ENCODE measurements around the gene ZSWIM1.
"Not testable (repeated sequence)": the region's sequence is repeated elsewhere in the genome, so short reads cannot be mapped to it uniquely, and the experiment has no call there.

Gene ZSWIM1

GRCh38 chr20:45857114-45857881 is 23.7 kb upstream of the ZSWIM1 start, which contains the start of the genes ACOT8 and ZSWIM3:
TSS of gene ACOT8 (minus strand) at chr20:45857392. CDS start at chr20:45857315, 77 bp downstream.
TSS of gene ZSWIM3 (plus strand) at chr20:45857614. CDS start at chr20:45857826, 212 bp downstream.
- DNase-seq (ENCODE audit: low spot score): peak; percentile 100

GRCh38 chr20:45857882-45858216 is 23.2 kb upstream of the ZSWIM1 start:
- no peak for DNase-seq (ENCODE audit: low spot score)

DNA sequence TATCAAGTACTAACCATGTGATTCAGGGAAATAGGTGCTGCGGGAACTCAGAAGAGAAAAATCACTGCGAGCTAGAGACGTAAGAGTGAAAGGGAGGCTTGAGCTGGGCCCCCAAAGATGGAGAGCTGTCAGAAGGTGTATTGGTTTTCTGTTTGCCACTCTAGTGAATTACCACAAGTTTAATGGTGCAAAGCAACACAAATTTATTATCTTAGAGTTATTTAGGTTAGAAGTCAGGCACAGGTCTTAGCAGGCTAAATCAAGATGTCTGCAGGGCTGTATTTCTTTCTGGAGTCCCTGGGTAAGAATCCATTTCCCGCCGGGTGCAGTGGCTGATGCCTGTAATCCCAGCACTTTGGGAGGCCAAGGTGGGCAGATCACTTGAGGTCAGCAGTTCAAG is 21.1 kb upstream of the ZSWIM1 start:
- DNase-seq (ENCODE audit: low spot score): no peak

DNA sequence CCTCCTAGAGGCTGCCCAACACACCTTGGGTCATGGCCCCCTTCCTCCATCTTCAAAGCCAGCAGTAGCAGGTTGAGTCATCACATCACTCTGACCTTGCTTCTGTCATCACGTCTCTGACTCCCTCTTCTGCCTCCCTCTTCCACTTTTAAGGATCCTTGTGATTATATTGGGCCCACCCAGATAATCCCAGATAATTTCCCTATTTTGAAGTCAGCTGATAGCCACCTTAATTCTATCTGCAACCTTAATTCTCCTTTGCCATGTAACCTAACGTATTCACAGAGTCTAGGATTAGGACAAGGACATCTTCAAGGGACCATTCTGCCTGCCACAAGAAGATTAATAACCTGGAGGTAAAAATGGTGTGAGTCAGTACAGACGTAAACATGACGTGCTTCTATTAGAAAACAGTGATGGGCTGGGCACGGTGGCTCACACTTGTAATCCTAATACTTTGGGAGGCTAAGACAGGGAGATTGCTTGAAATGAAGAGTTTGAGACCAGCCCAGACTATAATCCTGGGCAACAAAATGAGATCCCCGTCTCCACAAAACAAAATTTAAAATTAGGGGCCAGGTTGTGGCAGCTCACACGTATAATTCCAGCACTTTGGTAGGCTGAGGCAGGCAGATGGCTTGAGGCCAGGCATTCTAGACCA is 20.3 kb upstream of the ZSWIM1 start:
- peak; percentile 45 for DNase-seq (ENCODE audit: low spot score)

GRCh38 chr20:45861221-45862075 is 19.6 kb upstream of the ZSWIM1 start:
- DNase-seq (ENCODE audit: low spot score): no peak

DNA sequence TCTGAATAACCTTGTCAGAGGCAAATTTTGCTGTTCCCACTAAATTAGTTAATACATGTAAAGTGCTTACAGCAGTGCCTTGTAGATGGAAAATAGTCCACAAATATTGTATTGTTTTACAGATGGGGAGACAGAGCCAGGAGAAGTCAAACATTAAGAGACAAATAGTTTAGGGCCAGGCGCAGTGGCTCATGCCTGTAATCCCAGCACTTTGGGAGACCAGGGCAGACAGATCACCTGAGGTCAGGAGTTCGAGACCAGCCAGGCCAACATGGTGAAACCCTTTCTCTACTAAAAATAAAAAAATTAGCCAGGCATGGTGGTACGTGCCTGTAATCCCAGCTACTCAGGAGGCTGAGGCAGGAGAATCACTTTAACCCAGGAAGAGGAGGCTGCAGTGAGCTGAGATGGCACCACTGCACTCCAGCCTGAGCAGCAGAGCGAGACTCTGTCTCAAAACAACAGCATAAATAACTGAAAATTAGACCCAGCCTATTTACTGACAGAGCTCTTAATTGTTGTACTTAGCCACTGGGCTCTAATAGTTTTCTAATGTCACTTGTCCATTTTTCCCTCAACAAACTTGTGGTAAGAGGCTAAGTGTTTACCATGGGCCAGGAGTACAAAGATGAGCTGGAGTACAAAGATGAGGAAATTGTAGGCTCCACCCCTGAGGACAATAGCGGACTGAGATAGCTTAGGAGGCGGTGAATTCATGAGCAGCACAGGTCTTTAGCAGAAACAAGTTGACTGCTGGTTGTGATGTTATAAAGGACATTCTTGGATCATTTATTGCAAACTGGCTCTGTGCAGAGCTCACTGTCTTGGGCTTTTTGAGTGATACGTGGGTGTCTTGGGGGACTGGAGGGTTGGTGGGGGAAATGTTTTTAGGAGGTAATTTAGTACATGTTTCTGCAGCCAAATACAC is 17.2 kb upstream of the ZSWIM1 start:
- no peak for DNase-seq (ENCODE audit: low spot score)

GRCh38 chr20:45866454-45866853 is 14.6 kb upstream of the ZSWIM1 start:
- DNase-seq (ENCODE audit: low spot score): no peak

DNA sequence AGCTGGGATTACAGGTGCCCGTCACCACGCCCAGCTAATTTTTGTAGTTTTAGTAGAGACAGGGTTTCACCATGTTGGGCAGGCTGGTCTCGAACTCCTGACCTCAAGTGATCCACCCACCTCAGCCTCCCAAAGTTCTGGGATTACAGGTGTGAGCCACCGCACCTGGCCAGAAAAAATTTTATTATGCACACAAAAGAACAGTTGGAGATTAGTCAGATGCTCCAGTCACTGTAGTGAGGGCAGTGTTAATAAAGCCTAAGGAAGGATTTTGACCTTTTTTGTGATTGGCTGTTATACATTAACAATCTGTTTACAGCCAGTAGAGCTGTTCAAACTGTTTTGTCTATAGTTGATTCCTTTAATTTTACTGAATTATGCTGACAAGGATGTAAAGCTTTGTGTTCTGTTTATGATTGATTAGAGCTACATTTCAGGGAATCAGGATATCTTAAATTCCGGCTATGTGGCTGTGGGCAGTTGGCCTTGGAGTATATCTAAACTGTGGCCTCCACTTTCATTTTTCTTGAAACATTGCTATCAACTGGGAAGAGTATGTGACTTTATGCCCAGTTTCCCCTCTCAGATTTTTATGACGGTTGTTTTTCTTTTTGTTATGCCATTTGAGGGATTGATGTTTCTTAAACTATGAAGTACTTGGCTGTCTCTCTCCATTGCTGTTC is 13.8 kb upstream of the ZSWIM1 start:
- DNase-seq (ENCODE audit: low spot score): no peak

- DNase-seq (ENCODE audit: low spot score): peak; percentile 56
Measured at GRCh38 chr20:45867819-45868176, 13.2 kb upstream of the ZSWIM1 start.

DNA sequence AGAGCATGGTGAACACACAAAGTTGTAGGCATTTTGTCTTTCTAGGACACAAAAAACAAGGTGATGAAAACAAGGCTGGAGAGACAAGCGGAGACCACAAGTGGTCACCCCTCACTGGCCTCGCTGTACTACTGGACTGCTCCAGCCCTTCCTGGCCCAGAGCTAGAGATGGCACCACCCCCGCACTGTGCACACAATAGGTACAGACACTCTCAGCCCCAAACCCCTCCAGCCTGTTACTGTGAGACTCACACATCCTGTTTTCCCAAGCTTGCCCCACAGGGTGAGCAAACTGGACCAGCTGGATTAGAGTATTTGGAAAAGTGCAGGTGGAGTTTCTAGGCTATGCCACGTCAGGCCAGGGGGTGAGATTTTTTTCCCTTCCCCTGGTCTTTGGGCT is 8.4 kb upstream of the ZSWIM1 start:
- DNase-seq (ENCODE audit: low spot score): no peak

DNA sequence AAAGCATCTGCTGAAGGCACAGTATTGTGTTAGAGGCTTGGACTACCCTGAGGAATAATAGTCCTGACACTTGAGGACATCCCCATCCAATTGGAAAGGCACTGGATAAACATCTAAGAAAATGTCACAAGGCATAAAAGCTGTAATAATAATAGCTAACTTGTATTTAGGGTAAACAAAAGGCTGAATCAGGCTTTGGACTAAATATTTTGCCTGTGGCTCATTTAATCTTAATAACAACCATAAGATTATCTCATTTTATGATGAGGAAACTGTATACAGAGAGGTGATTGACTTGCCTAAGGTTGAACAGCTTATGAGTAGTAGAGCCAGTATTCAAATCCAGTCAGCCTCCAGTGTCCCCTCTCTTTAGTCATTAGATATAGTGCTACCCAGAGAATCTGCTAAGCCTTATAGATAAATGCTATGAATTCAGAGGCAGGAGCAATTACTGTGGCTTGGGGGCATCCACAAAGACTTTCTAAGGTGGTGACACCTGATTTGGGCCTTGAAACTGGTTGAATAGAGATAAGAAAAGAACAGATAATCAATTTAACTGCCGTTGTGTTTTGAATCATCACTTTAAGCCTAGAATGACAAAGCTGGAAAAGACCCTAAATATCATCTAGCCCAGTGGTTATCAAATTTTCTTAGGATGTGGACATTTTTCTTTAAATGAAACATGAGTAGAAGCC is 7.5 kb upstream of the ZSWIM1 start:
- no peak for DNase-seq (ENCODE audit: low spot score)

GRCh38 chr20:45874104-45874481 is 6.9 kb upstream of the ZSWIM1 start:
- not testable (repeated sequence) for DNase-seq (ENCODE audit: low spot score)

- DNase-seq (ENCODE audit: low spot score): no peak
Measured at GRCh38 chr20:45874576-45874975, 6.5 kb upstream of the ZSWIM1 start.

GRCh38 chr20:45878076-45878761 is 2.8 kb upstream of the ZSWIM1 start:
- no peak for DNase-seq (ENCODE audit: low spot score)

GRCh38 chr20:45882469-45883099 is 1.6 kb downstream of the ZSWIM1 start:
- DNase-seq (ENCODE audit: low spot score): no peak

DNA sequence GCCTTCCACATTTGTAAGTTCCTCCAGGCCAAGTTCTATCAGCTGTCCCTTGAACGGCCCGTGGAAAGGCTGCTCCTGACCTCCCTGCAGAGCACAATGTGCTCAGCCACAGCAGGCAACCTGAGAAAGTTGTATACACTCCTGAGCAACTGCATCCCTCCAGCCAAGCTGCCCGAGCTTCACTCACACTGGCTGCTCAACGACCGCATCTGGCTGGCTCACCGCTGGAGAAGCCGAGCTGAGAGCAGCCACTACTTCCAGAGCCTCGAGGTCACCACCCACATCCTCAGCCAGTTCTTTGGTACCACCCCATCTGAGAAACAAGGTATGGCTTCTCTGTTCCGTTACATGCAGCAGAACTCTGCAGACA is 2.1 kb downstream of the ZSWIM1 start:
- no peak for DNase-seq (ENCODE audit: low spot score)

- no peak for DNase-seq (ENCODE audit: low spot score)
Measured at GRCh38 chr20:45886590-45887345, 5.7 kb downstream of the ZSWIM1 start.

DNA sequence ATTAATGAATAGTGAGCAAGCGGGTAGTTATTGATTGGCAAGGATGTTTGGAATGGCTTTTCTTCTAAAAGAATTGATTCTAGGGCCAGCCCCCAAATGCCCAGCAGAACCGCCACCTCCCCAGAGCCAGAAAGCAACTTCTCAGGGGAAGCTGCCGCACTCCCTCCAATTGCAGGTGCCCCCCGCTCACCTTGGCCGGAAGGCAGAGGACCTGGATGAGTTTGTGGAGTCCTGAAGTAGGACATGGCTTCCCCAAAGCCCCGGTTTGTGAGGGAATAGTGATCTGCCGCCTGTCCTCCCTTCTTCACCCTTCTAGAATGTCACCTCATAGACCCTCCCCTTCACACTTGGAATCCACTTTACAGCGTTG is 6.3 kb downstream of the ZSWIM1 start, which contains the start of gene SPATA25:
SPATA25 (minus strand) TSS at position 277 of the 370 bp plus-strand sequence; CDS start at position 245, 32 bp downstream.
- DNase-seq (ENCODE audit: low spot score): no peak

DNA sequence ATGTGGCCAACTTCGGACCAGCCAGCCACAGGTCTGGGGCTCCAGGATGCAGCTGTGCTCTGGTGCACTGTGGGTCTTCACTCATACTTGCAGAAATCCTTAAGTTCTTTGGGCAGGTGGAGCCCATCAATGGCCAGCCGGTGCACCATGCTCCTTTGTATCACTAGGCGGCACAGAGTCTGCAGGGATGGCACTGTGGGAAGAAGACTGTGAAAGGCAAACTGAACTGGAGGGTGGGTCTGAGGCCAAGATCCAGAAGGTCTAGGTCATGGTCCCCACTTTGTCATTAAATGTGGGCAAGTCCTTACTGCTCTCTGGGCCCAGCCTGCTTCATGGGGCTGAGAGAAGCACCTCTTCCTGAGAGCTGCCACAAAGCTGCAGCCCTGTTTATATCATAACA is 7.7 kb downstream of the ZSWIM1 start:
- no peak for DNase-seq (ENCODE audit: low spot score)

All from RKO (cell line).